NCI-H1105 (cell line): ENCODE results near the gene RPL3.

Experiments used
- DNase-seq: peaks from one replicate; lab custom pipeline; 2025; lab: John Stamatoyannopoulos, UW

Gene RPL3

DNA sequence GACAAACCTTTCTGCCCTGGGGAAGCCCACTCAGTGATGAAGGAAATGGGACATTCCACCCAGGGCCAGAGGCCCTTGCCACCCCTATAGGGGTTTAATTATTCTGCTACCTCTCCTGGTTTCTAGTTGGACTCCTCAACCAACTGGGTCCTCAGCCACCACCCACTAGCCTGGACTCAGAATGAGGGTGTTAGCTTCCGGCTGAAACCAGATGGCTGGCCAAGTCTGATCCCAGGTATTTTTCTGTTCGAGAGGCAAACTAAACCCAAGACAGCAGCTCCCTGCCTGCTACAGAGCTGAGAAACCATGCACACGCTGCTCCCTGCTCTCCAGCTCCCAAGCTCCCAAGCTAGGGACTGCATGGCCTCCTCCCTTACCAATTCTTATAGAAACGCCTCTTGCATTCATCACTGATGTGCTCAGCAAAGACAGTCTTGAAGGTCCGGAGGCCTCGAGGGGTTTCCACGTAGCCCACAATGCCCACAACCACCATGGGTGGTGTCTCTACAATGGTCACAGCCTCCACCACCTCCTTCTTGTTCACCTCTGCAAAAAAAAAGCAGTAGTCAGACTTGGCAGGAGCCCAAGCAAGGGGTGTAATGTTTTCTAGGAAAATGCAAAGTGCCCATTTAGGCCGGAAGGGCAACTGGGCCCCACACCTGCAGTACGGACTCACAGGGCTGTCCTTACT, 2.2 kb downstream of the RPL3 start:
- no peak for DNase-seq

DNA sequence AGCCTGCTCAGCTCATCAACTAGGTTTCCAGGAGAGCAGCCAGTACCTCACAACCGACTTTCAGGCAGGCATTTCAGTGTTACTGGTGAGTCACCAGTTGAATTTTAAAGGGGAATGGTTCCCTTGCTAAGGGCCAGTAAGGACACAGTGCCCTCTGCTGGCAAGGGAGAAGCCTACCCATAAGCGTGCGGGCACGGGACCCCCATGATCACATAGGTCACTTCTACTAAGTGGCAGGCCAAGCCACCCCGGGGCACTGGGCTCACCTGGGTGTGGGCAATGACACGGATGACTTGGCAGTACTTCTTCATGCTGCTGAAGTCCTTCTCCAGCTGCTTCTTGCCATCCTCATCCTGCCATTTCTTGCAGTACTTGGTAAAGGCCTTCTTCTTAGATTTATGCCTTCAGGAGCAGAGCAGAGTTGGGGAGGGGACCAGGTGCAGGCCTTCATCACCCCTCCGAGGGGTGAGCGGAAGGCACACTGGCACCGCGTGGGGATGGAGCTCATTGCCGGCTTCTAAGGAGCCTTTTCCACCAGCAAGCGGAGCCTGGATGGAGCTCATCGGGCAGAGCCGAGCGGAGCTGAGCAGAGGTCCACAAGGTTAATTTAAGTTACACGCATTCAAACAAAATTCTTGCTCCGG, 2.9 kb downstream of the RPL3 start:
- DNase-seq, result no peak

DNA sequence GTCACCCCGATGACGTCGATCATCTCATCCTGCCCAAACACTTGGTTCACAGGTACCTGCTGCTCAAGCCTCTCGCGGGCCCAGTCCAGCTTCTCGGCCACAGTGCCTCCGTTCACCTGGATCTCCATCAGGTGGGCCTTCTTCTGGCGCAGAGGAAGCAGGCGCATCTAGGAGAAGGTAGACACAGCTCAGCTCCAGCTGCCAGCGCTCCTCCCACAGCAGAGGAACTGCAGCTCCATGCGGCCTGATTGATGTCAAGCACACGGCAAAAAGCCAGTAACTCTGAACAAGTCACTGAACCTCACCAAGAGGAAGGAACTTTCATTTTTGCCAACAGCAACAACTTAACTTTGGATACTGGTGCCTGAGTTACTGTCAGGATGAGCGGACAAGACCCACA, 4.0 kb downstream of the RPL3 start:
- no peak for DNase-seq

DNA sequence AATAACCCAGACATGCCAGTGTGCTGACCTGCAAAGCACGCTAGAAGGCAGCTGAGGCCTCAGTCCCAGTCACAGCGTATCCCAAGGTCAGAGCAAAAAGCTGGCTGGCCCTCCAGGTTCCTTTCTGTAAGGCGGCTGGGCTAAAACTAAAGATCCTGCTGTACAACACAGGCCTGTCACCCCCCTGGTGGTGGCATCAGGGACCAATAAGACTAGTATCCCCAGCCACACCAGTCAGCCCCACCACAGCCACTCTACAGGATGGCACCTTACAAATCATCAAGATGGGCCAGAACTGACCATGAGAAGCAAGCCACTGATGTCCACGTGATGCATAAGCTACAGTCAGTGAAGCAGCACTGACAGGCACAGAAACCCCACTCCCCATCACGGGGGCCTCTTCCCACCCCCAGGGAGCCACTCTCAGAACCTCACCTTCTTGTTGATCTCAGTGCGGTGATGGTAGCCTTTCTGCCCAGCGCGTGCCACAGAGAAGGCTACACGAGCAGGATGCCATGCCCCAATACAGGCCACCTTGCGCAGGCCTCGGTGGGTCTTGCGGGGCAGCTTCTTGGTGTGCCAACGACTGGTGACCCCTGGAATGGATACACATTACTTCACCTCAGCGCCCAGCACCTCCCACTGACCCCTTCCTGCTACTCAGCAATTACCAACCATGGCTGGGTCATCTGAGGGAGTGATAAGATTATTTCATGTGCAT, 5.0 kb downstream of the RPL3 start:
- no peak for DNase-seq

DNA sequence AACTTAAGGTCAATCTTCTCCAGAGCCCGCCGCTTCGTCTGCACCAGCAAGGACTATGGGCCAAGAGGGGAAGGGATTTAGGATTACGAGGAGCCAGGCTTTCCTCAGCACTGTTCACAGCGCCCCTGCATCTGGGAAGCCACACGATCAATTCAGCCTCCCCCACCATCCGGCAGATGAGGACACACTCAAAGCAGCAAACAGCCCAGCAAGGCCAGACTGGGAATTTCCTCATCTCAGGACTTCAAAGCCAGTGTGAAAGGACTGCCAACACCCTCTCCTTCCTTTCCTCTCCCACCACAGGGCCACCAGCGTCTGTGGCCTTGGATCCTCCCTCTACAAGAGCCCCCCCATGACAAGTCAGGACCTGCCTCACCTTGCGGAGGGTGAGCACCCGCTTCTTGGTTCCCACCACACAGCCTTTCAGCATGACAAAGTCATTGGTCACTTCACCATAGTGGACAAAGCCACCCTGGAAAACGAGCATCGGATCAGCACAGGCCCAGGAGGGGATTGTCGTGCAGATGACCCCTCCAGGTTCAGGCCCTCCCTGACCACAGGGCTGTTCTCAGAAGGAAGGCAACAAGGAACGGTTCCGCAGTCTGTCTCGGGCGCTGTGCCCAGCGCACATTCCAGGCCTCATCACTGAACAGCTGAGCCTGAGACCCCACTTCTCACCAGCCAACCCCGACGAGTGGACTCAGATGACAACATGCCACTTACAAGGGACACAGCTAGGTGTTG, 6.0 kb downstream of the RPL3 start:
- DNase-seq, result no peak

DNA sequence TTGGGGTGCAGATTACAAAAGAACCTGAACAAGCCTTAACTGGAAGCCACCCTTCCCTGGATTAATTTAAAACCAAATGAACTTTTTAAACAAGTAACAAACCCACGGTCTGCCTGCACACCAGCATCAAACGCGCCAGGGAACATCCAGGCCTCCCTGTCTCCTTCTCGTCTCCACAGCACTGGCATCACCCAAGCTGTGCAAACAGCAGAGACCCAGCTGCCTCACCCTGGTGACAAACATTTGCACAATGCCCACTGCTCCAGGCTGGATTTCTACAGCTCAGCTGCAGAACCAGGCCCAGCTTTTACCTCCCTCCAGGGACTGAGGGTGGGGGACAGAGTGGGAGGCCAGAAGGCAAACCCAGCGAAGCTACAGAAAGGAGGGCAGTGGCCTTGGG, 7.0 kb downstream of the RPL3 start:
- DNase-seq, result no peak

DNA sequence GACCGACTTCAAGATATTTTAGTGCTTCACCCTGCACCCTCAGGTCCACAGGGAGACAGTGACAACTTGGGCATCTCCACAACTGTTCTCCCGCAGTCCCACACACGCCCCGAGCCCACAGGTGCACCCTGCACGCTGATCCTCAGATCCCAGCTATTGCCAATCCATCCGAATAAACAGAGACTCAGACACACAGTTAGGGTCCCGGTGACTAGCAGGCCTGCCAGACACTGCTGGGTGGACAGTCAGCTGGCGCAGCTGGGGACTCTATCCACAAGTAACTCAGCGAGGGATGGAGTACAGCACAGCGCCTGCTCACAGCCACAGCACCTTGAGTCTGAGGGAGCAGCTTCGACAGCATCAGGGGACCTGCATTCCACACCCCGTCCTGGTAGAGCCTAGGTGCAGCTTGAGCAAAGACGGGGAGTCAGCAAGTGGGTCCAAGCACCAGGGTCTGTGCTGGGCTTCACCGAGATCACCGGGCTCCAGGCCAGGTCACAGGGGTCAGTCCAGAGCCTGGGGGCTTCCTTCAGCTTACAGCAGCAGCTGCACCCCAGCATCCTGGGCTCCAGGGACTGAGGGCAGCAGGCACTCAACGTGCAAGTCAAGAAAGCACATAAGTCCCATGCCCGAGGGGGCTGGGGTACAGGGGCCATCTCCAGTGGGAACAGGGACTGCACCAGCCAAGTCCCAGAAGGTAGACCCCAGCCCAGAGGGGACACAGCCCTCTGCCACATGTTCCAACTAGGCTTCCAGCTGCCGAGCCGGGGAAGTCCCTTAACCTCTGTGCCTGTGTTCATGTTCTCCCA, 7.6 kb downstream of the RPL3 start:
- DNase-seq, result no peak

DNA sequence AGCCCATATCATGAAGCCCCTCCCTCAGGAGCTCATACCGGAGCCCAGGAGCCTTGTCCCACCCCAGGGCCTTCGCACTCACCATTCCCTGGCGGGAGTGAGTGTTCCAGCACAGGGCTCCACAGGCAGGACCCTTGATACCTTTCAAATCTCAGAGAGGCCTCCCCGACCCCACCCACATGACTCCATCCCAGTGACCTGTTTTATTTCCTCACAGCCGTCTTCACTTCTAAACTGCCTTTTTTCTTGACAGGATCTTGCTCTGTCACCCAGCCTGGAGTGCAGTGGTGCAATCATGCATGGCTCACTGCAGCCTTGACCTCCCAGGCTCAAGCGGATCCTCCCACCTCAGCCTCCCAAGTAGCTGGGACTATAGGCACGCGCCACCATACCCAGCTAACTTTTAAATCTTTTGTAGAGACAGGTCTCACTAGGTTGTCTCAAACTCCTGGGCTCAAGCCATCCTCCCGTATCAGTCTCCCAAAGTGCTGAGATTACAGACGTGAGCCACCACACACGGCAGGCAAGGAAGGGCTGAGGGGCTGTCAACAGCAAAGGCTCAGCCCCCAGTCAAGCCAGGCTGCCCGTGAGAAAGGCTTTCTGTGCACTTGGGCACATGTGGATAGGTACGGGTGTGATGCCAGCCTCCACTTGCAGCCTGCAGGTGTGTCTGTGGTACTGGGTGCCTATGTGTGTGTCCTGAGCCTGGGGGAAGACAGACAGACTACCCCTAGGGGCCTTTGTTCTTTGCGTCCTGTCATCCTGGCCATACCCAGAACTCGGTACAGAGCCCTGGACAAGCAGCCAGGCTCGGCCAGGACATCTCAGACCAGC, 9.3 kb downstream of the RPL3 start:
- no peak for DNase-seq

DNA sequence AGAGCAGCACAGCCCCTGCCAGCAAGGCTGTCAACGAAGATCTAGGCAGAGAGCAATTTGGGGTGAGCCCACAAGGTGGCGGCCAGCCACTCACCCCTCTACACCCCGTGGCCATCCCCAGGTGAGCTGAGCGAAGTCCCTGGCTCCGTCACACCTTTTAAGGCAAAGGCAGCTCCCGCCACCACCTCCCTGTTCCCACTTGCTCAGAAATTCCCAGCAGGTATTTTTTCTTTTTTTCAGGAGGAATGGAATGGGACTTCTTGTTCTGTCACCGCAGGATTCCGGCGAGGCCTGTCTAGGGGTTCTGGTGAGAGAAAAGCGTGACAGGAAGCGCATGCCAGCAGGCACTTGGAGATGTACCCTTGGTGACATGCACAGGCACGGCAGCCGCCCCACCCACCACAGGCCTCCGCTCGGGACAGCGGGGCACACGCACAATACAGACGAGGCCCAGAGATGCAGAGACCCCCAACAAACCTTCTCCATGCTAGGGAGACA, 10.0 kb downstream of the RPL3 start:
- DNase-seq, result no peak

DNA sequence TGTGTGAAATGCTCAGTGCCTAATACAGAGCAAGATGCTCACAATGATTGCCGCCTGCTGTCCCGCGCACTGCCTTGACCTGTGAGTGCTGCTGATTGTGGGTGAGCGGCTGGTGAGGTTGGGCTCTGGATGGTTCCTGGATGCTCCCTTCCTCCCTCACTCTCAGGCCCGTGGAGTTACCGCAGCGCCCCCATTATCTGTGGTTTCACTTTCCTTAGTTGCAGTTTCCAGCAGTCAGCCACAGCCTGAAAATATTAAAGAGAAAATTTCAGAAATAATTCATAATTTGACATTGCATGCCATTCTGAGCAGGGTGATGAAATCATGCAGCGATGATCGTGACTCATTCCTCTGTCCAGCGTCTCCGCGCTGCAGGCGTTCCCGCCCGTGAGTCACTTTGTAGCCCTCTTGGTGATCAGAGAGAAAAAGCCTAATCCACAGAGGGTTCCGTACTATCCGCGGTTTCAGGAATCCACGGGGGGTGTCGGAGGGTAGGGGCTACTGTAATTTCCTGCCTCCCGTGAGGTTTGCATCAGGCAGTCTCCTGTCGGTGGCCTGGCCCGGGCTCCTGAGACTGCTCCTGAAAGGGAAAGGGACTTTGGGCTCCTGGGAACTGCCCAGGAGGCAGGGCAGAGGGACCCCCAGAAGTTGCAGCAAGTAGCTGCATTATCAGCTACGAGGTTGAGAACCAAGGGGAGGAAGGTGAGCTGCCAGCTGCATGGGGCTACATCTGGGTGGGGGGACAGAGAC, 10.6 kb downstream of the RPL3 start:
- no peak for DNase-seq

DNA sequence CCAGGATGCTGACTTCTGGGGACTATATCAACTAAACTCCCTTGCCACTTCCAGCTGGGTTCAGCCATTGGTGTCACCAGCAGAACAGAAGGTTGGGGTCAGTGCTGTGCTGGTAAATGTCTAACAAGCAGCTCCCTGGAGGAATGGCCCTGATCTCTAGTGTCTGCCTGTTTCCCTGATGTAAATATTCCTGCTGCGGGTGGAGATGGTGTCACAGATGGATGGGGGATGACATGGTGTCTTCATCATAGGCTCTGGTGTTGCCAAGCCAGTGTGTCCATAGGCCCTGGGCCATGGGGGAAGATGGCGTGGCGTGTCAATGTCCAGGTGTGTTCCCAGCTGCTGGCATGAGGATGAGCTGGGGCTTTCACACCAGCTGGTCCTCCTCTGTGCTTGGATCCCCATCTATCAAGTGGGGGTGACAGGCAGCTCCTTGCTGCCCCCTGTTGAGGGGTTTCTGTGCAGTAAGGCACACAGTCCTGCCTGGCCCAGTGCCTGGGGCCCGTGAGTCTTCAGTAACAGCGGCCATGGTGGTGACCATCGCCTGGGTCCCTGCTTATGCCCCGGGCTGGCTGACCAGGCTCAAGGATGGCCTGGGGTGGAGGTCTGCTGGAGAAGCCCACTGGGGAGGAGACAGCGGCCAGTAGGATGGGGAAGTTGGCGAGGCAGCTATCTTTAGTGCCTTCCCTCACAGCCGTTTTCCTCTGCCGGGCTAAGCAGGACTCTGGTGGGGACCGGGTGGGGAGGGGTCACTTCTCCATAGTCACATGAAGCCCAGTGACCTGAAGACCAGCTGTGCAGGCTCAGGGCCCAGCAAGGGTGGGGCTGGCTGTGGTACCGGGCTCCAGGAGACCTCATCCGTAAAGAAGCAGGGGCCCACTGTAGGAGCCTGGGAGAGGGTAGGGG, 12.7 kb downstream of the RPL3 start:
- DNase-seq, result no peak

DNA sequence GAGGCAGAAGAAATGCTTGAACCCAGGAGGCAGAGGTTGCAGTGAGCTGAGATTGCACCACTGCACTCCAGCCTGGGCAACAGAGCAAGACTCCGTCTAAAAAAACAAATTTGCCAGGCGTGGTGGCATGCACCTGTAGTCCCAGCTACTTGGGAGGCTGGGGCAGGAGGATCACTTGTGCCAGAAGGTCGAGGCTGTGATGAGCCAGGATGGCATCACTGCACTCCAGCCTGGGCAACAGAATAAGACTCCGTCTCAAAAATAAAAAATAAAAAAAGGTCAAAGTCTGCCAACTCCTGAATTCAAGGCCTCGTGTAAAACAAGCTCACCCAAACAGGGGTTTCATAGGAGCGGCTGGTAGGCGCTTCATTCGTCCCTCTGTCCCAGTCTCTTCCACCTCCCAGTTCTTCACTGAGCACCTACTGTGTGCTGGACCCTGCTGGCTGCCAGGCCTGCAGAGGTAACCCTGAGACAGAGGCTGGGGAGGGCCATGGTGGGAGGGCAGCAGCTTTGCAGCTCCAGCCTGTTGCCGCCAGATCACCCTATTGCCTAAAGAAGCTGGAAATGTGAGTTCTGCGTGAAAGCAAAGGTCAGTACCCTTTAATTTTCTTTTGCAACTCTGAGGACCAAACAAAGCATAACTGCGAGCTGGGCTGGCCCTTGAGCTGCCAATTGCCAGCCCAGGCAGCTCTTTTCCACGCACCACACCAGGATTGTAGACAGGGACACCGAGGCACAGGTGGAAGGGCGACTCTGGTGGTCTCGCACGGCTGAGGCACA, 15.3 kb downstream of the RPL3 start:
- DNase-seq, result no peak

DNA sequence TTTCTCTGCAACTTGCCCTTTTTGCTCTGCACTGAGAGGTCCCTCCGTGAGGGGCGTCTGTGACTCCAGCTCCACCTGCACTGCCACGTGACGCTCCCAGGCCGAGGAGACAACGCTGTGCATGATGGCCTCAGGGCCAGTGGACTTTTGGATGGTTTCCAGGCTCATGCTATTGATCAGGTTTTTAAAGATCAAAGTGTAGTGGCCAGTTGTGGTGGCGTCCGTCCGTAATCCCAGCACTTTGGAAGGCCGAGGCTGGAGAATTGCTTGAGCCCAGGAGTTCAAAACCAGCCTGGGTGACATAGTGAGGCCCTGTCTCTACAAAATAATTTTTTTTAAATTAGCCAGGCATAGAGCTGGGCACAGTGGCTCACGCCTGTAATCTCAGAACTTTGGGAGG, 16.1 kb downstream of the RPL3 start:
- no peak for DNase-seq

DNA sequence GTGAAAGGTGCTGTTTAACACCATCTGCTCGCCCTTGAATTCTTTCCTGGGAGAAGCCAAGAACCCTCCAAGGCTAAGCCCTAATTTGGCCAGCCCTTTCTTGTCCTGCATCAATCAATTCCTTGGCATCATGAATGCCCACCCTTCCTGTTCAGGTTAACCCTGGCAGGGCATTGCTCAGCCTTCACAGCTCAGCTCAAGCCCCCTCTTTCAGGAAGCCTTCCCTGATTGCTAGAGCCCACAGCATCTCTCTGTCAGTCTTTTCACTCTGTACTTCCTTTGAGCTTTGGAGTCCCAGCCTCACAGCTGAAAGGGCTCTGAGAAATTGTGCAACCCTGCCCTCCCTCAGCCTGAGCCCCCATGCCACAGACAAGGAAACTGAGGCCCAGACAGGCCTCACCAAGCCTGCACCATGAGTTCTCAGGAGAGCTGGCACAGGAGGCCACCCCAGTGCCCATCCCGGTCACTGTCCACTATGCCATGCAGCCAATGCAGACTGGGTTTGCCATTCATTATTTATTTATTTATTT, 16.9 kb downstream of the RPL3 start:
- DNase-seq, result no peak

DNA sequence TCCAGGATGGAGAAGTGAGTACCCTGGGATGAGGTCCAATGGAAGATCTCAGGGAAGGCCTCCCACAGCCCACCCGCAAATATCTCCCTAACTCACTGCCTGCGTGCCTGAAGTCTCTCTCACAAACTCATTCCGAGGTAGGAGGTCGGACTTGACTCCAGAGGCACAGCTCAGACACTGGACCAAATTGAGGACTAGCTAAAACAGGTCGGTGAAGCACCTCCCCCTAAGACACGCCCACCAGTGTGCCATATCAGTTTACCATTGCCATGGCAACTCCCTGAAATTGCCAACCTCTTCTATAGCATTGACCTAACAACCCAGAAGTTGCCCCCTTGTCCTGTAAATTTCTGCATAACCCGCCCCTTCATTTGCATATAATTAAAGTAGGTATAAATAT, 17.5 kb downstream of the RPL3 start:
- DNase-seq, result no peak

DNA sequence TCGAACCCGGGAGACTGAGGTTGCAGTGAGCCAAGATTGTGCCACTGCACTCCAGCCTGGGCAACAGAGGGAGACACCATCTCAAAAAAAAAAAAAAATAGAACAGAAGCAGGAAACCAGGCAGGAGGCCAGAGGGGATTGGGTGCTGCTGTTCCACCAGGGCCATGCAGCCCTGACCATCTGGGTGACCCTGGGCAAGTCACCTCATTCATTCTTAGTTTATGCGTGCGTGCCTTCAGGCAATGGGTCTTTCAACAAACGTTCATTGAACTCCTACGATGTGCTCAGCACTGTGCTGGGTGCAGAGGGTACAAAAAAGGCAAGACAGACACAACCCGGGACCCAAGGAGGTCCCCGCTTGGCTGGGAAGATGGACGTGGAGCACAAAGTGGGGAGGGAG, 18.3 kb downstream of the RPL3 start:
- DNase-seq, result no peak

DNA sequence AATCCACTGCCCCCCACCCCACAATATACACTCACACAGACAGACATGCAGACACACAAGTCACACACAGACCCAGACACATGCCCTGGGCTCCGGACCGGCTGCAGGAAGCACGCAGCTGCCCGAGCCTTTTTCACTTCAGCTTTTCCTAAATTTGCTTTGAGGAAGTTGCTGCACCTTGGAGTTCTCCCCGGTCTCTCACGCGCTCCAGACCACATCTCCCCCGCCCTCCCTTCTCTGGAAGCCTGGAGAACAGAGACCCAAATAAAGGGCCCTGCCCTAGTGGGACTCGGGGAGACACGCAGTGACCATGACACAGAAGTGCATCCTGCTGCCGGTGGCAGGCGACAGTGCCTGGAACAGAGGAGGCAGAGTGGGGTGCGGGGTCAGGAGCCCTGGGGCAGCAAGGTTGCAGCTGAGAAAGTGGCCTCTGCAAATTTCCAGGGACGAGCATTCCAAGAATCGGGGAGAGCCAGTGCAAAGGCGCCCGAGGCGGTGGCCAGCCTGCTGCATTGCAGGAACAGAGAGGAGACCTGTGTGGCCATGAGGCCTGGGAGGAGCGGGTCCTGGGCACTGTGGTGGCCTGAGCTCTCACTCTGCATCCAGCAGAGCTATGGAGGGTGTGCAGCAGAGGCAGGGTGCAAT, 19.1 kb downstream of the RPL3 start:
- DNase-seq, result no peak

DNA sequence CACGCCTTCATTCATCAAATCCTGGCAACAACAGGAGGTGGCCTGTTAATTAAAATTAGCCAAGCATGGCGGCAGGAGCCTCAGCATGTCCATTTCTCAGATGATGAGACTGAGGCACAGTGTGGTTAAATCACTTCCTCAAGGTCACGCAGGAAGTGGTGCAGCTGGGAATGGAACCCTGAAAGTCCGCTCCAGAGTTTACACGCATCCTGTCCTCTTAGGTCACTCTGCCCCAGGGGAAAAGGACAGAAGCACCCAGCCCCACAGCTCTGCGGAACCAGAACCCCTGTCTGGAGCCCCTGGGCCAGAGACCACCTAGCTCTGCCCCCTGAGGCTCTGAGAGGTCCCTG, 19.6 kb downstream of the RPL3 start:
- DNase-seq, result no peak
